Smooth muscle cell (in vitro differentiated cells): ENCODE measurements around the gene ERF. TPM values are rescaled to one million over a fixed set of nuclear protein-coding genes. Genes with fewer than 3 reads are reported as not detected.

Source experiments
- DNase-seq: peaks from one replicate; lab custom pipeline; 2025; ENCODE audit not compliant: unreplicated experiment; lab: John Stamatoyannopoulos, UW
- H2AFZ ChIP-seq: fragments of 200-600 bp; sonication (generic); 2 replicates; pipeline ENCODE4 v1.6.0; 2016; ENCODE audit warnings: antibody characterized with exemption, low read depth, mild to moderate bottlenecking
- H3F3A ChIP-seq: fragments of 200-600 bp; sonication (generic); 2 replicates; pipeline ENCODE4 v1.6.0; 2017; ENCODE audit warnings: antibody characterized with exemption, low read depth
- H3K27ac ChIP-seq: fragments of 200-600 bp; sonication (generic); 2 replicates; pipeline ENCODE4 v1.5.1; 2016; ENCODE audit warnings: low read depth, mild to moderate bottlenecking
- H3K27me3 ChIP-seq: fragments of 200-600 bp; sonication (generic); 2 replicates; pipeline ENCODE4 v1.6.1; 2016; ENCODE audit warnings: low read depth, mild to moderate bottlenecking
- H3K36me3 ChIP-seq: fragments of 200-600 bp; sonication (generic); 2 replicates; pipeline ENCODE4 v1.5.1; 2016; ENCODE audit warnings: low read depth
- H3K4me1 ChIP-seq: fragments of 200-600 bp; sonication (generic); 2 replicates; pipeline ENCODE4 v1.5.1; 2016; ENCODE audit warnings: low read depth
- H3K4me2 ChIP-seq: fragments of 200-600 bp; sonication (generic); 2 replicates; pipeline ENCODE4 v1.6.0; 2016; ENCODE audit warnings: mild to moderate bottlenecking
- H3K4me3 ChIP-seq: fragments of 200-600 bp; sonication (generic); 2 replicates; pipeline ENCODE4 v1.5.1; 2016; ENCODE audit warnings: mild to moderate bottlenecking
- H3K79me2 ChIP-seq: fragments of 200-600 bp; sonication (generic); 2 replicates; pipeline ENCODE4 v1.6.0; 2016; ENCODE audit warnings: low read depth, mild to moderate bottlenecking
- H3K9ac ChIP-seq: fragments of 200-600 bp; sonication (generic); 2 replicates; pipeline ENCODE4 v1.6.0; 2016; ENCODE audit warnings: low read depth
- H3K9me3 ChIP-seq: fragments of 200-600 bp; sonication (generic); replicated peaks from 2 replicates; pipeline ENCODE4 v1.5.1; 2016; ENCODE audit warnings: low read depth
- H4K20me1 ChIP-seq: fragments of 200-600 bp; sonication (generic); 2 replicates; pipeline ENCODE4 v1.6.0; 2016; ENCODE audit warnings: low read depth
- WGBS: methylation state at CpG from one replicate; pipeline ENCODE4 v1.1.7; 2016; ENCODE audit warnings: low lambda C conversion rate; 5-methylcytosine and 5-hydroxymethylcytosine counted together
- polyA plus RNA-seq: library from polyadenylated mRNA; unstranded; fragments of >200 nt; fragmentation: Nextera tagmentation; extraction: Ambion mirVana; gene quantifications from 2 replicates; pipeline ENCODE4 v1.2.1, GENCODE V29; 2016
- total RNA-seq: library from RNA; depleted of rRNA; stranded (reverse); fragments of >200 nt; gene quantifications from 2 replicates; pipeline ENCODE4 v1.2.3, GENCODE V29; 2014
- TF ChIP-seq, protein P1 (sequence below): fragments of 200-600 bp; sonication (generic); IDR thresholded peaks from 2 replicates; pipeline ENCODE4 v1.5.1; 2017; ENCODE audit warnings: borderline replicate concordance, mild to moderate bottlenecking, antibody characterized with exemption; ENCODE audit not compliant: insufficient read depth, poor library complexity, severe bottlenecking

ERF gene
- total and polyA plus RNA-seq, 2 experiments from 2014 or later = 14.9 to 20.5 TPM

DNA sequence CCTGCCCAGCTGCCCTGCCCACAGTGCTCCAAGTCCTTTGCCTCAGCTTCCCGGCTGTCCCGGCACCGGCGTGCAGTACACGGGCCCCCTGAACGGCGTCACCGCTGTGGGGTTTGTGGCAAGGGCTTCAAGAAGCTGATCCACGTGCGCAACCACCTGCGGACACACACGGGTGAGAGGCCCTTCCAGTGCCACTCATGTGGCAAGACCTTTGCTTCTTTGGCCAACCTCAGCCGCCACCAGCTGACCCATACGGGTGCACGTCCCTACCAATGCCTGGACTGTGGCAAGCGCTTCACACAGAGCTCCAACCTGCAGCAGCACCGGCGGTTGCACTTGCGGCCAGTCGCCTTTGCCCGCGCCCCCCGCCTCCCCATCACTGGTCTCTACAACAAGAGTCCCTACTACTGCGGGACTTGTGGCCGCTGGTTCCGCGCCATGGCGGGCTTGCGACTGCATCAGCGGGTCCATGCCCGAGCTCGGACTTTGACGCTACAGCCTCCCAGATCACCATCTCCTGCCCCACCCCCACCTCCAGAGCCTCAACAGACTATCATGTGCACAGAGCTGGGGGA lies 29.1 kb downstream of the ERF start:
- Histone ChIP-seq H3K4me1 (peaks cover 6% of the 10 kb centered on the region), H3K27me3 (no peaks in the 10 kb centered on the region), H3K4me2 (no peak overlapping the region), H3K36me3 (no peaks in the 10 kb centered on the region), H3K27ac (no peak overlapping the region), H2AFZ (no peak overlapping the region), H3K79me2 (peaks cover 44% of the 10 kb centered on the region), H3K4me3 (no peak overlapping the region), H3K9me3 (no peaks in the 10 kb centered on the region), H4K20me1 (peaks cover 90% of the 10 kb centered on the region), H3F3A (peaks cover 2% of the 10 kb centered on the region), H3K9ac (no peak overlapping the region)
- TF ChIP-seq, protein P1, sequence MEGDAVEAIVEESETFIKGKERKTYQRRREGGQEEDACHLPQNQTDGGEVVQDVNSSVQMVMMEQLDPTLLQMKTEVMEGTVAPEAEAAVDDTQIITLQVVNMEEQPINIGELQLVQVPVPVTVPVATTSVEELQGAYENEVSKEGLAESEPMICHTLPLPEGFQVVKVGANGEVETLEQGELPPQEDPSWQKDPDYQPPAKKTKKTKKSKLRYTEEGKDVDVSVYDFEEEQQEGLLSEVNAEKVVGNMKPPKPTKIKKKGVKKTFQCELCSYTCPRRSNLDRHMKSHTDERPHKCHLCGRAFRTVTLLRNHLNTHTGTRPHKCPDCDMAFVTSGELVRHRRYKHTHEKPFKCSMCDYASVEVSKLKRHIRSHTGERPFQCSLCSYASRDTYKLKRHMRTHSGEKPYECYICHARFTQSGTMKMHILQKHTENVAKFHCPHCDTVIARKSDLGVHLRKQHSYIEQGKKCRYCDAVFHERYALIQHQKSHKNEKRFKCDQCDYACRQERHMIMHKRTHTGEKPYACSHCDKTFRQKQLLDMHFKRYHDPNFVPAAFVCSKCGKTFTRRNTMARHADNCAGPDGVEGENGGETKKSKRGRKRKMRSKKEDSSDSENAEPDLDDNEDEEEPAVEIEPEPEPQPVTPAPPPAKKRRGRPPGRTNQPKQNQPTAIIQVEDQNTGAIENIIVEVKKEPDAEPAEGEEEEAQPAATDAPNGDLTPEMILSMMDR = no peak
- DNase-seq = no peak
- WGBS = 96% methylated on average over 33 of the region's 33 CpGs

- TF ChIP-seq, protein P1 = no peak
- Histone ChIP-seq H3K9me3 (no peaks in the 10 kb centered on the region), H4K20me1 (peaks cover 86% of the 10 kb centered on the region), H3K36me3 (no peaks in the 10 kb centered on the region), H3K4me2 (no peak overlapping the region), H3K27me3 (no peaks in the 10 kb centered on the region), H2AFZ (no peak overlapping the region), H3K79me2 (peaks cover 50% of the 10 kb centered on the region), H3K4me3 (no peak overlapping the region), H3K9ac (no peak overlapping the region), H3K27ac (no peak overlapping the region), H3K4me1 (peaks cover 8% of the 10 kb centered on the region), H3F3A (peaks cover 8% of the 10 kb centered on the region)
- DNase-seq = no peak
- WGBS = 98% methylated on average over 37 of the region's 37 CpGs
Observed at GRCh38 chr19:42224940-42225717, 29.8 kb downstream of the ERF start.

- Histone ChIP-seq H3K27me3 (no peaks in the 10 kb centered on the region), H3F3A (peaks cover 25% of the 10 kb centered on the region), H2AFZ (peak overlapping the region; percentile 79), H3K9me3 (no peaks in the 10 kb centered on the region), H3K9ac (peak overlapping the region; percentile 81), H3K4me3 (peak overlapping the region; percentile 72), H3K27ac (peak overlapping the region; percentile 99), H3K4me1 (peaks cover 25% of the 10 kb centered on the region), H3K36me3 (no peaks in the 10 kb centered on the region), H3K79me2 (peaks cover 45% of the 10 kb centered on the region), H4K20me1 (peaks cover 51% of the 10 kb centered on the region), H3K4me2 (peak overlapping the region; percentile 99)
- 6% methylated on average over 6 of the region's 6 CpGs for WGBS
- TF ChIP-seq, protein P1 = no peak
- DNase-seq = no peak
Observed at GRCh38 chr19:42220751-42221097, 34.2 kb downstream of the ERF start.
